Measurements from ENCODE around the gene ADNP. TPM values are rescaled to one million over a fixed set of nuclear protein-coding genes. Genes with fewer than 3 reads are reported as not detected.

ADNP gene
- total and polyA plus RNA-seq, 5 donors from 2014 or later = 4.9 to 61.5 (median 7.0) TPM

DNA sequence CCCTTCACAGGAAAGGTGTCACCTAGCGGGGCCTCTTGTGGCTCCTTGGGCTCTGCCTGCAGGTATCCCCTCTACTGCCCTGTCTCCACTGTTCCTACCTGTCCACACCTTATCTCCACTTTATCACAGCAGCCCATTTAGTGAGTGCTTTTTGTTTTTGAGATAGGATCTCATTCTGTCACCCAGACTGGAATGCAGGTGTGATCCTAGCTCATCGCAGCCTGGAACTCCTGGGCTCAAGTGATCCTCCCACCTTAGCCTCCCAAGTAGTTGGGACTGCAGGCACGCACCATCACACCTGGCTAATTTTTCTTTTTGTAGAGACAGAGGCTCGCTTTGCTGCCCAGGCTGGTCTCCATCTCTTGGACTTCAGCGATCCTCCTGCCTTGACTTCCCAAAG is 88.4 kb downstream of the ADNP start:
- Mint-ChIP-seq H3K4me3 (no peak overlapping the region), H3K27ac (no peak overlapping the region), H3K4me1 (peaks cover 0 to 25% (median 6%) of the 10 kb centered on the region in 4 donors), H3K9me3 (no peaks in the 10 kb centered on the region), H3K27me3 (no peaks in the 10 kb centered on the region), H3K36me3 (peaks cover 11% of the 10 kb centered on the region)
- Histone ChIP-seq H3K27ac (ENCODE audit: insufficient read depth, low read length, poor library complexity, severe bottlenecking) (no peak overlapping the region), H3K27me3 (ENCODE audit: control insufficient read depth, insufficient read depth, low read length) (no peaks in the 10 kb centered on the region), H3K36me3 (ENCODE audit: control insufficient read depth, insufficient read depth, low read length) (no peaks in the 10 kb centered on the region), H3K4me3 (ENCODE audit: low read depth, low read length) (no peak overlapping the region), H3K4me1 (ENCODE audit: control insufficient read depth, insufficient read depth, low read length, poor library complexity, severe bottlenecking) (peaks cover 6% of the 10 kb centered on the region), H3K9me3 (ENCODE audit: control insufficient read depth in 2 of 2, low read length in 2 of 2) (no peaks in the 10 kb centered on the region)
- ATAC-seq (ENCODE audit: low read depth in 2 of 2) = no peak
- no peak for DNase-seq

Other genes starting within 250 kb of the ADNP start
- 0.69 TPM for gene RIPOR3, start 239.9 kb downstream of the ADNP start, total RNA-seq
- 1 to 10 TPM; 1.1 to 1.9 (median 1.4) TPM for gene RIPOR3, start 239.9 kb downstream of the ADNP start, polyA plus RNA-seq
- 5.0 TPM for gene PARD6B, start 199.9 kb downstream of the ADNP start, total RNA-seq
- gene PARD6B, start 199.9 kb downstream of the ADNP start, polyA plus RNA-seq = 1 to 10 TPM in 3 of 4 donors, under 1 TPM in 1; 0.79 to 1.4 (median 1.2) TPM
- 8.0 TPM for gene BCAS4, start 136.4 kb downstream of the ADNP start, total RNA-seq
- 10 to 100 TPM in 3 of 4 donors, 1 to 10 TPM in 1; 8.5 to 17.6 (median 15.5) TPM for gene BCAS4, start 136.4 kb downstream of the ADNP start, polyA plus RNA-seq
- 34.3 TPM for gene DPM1, start 27.1 kb upstream of the ADNP start, total RNA-seq
- 10 to 100 TPM; 55.9 to 82.0 (median 75.1) TPM for gene DPM1, start 27.1 kb upstream of the ADNP start, polyA plus RNA-seq
- gene MOCS3, start 27.4 kb upstream of the ADNP start, total RNA-seq = 2.7 TPM
- 1 to 10 TPM; 2.8 to 7.0 (median 5.1) TPM for gene MOCS3, start 27.4 kb upstream of the ADNP start, polyA plus RNA-seq
- gene KCNG1, start 91.7 kb upstream of the ADNP start, total RNA-seq = not detected
- gene KCNG1, start 91.7 kb upstream of the ADNP start, polyA plus RNA-seq = under 1 TPM in 2 of 4 donors, not detected in 2; 0.24 to 0.27 TPM

Data from CD4-positive, CD25-positive, alpha-beta regulatory T cell (primary cell).